GM18873 (cell line): Measurements from ENCODE around the gene ABCC12.

Experiments
- ATAC-seq: cut with Tn5 transposase; IDR thresholded peaks from one replicate; pipeline ENCODE4 v1.9.1; 2021; ENCODE audit warnings: mild to moderate bottlenecking, moderate library complexity, moderate number of reproducible peaks; ENCODE audit not compliant: unreplicated experiment, low FRiP score

The ABCC12 gene

GRCh38 chr16:48106446-48106845 lies 49.3 kb downstream of the ABCC12 start:
- no peak for ATAC-seq
